Calu3 (cell line): Measurements from ENCODE around the gene NECAP2. TPM values are rescaled to one million over a fixed set of nuclear protein-coding genes. Genes with fewer than 3 reads are reported as not detected.

ENCODE experiments used
- BruUV-seq: library from RNA; stranded (reverse); fragments of 400-500 nt; replicated peaks from 2 replicates; lab custom pipeline; 2021; lab: Mats Ljungman, UMichigan
- CTCF ChIA-PET: fragments of 300-600 bp; sonication (Branson Sonifier 250); formaldehyde crosslinking; loops from one replicate; lab custom pipeline; 2022; ENCODE audit warnings: antibody characterized with exemption; lab: Charles Lee
- DNase-seq: peaks from one replicate; pipeline ENCODE4 v3.0.0; 2022
- H3K27ac Mint-ChIP-seq: one replicate; pipeline ENCODE4 v1.8.0; 2022; ENCODE audit warnings: mixed read lengths; ENCODE audit not compliant: unreplicated experiment
- H3K27me3 Mint-ChIP-seq: one replicate; pipeline ENCODE4 v1.8.0; 2022; ENCODE audit warnings: mixed read lengths; ENCODE audit not compliant: unreplicated experiment
- H3K36me3 Mint-ChIP-seq: one replicate; pipeline ENCODE4 v1.8.0; 2022; ENCODE audit warnings: mild to moderate bottlenecking, moderate library complexity, mixed read lengths; ENCODE audit not compliant: insufficient read depth, unreplicated experiment
- H3K4me1 Mint-ChIP-seq: one replicate; pipeline ENCODE4 v1.8.0; 2022; ENCODE audit warnings: mild to moderate bottlenecking, low read depth, mixed read lengths; ENCODE audit not compliant: unreplicated experiment
- H3K4me3 Mint-ChIP-seq: one replicate; pipeline ENCODE4 v1.8.0; 2022; ENCODE audit warnings: mild to moderate bottlenecking, low read depth, moderate library complexity, mixed read lengths; ENCODE audit not compliant: unreplicated experiment
- H3K9me3 Mint-ChIP-seq: one replicate; pipeline ENCODE4 v1.8.0; 2022; ENCODE audit warnings: low read depth, mixed read lengths; ENCODE audit not compliant: unreplicated experiment
- intact Hi-C: fragments of 100-400 bp; cut with micrococcal nuclease; formaldehyde crosslinking; loops from one replicate; pipeline ENCODE4 v1.10.0; 2022; ENCODE audit not compliant: unreplicated experiment
- total RNA-seq: library from RNA; stranded (reverse); gene quantifications from 2 replicates; pipeline ENCODE4 v1.2.3, GENCODE V29; 2022
- TF ChIP-seq, protein P1 (sequence below): fragments of 200-600 bp; IDR thresholded peaks from one replicate; pipeline ENCODE4 v1.8.0; 2022; ENCODE audit warnings: antibody characterized with exemption; ENCODE audit not compliant: unreplicated experiment

NECAP2 gene
- total RNA-seq, 1 experiment from 2014 or later: 28.1 TPM

DNA sequence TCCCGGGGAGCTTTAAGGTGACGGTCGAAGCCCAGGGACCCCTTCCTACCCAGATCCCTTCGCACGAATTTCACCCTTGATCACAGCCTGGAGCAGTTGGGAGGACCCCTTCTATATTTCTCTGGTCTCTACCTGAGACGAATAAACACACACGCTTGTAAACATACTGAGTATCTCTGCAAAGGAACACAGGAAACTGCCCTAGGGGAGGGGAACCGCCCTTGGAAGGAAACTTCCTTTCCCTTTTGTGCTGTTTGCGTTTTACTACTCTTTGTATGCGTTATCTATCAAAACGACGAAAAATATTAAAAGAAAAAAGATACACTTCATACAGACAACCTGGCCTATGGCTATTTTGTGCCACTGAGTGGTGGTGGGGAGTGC is 750 bp downstream of the NECAP2 start:
- CTCF ChIA-PET: no interaction called here
- no TSS peak for BruUV-seq
- Mint-ChIP-seq H3K4me3 (peak overlapping the region; percentile 81), H3K27ac (no peak overlapping the region), H3K27me3 (no peaks in the 10 kb centered on the region), H3K36me3 (peaks cover 28% of the 10 kb centered on the region), H3K4me1 (peaks cover 8% of the 10 kb centered on the region), H3K9me3 (no peaks in the 10 kb centered on the region)
- TF ChIP-seq, protein P1, sequence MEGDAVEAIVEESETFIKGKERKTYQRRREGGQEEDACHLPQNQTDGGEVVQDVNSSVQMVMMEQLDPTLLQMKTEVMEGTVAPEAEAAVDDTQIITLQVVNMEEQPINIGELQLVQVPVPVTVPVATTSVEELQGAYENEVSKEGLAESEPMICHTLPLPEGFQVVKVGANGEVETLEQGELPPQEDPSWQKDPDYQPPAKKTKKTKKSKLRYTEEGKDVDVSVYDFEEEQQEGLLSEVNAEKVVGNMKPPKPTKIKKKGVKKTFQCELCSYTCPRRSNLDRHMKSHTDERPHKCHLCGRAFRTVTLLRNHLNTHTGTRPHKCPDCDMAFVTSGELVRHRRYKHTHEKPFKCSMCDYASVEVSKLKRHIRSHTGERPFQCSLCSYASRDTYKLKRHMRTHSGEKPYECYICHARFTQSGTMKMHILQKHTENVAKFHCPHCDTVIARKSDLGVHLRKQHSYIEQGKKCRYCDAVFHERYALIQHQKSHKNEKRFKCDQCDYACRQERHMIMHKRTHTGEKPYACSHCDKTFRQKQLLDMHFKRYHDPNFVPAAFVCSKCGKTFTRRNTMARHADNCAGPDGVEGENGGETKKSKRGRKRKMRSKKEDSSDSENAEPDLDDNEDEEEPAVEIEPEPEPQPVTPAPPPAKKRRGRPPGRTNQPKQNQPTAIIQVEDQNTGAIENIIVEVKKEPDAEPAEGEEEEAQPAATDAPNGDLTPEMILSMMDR: no peak
- DNase-seq: no peak
- intact Hi-C loops: no loop called here

DNA sequence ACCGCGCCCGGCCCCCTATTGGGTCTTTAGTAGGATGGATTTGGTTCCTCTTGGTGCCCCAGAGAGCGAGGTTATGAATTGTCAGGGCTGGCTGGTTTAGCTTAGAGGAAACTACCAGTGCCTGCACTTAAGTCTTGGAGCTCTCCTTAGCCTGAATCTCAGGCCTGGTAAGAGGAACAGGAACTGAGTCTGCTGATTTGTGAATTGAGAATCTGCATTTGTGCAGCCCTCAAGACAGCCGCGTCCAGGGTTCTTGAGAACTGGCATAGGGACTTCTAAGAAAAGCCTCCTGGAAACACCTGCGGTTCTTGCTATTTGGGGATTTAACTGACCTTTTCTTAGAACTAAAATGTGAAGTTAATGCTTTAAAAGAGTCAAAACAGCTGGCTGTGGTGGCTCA is 1.7 kb downstream of the NECAP2 start:
- H3K27ac Mint-ChIP-seq: no peak overlapping the region
- TF ChIP-seq, protein P1: no peak
- intact Hi-C loops: no loop called here
- peaks cover 8% of the 10 kb centered on the region for H3K4me1 Mint-ChIP-seq
- H3K27me3 Mint-ChIP-seq: no peaks in the 10 kb centered on the region
- peaks cover 28% of the 10 kb centered on the region for H3K36me3 Mint-ChIP-seq
- no TSS peak for BruUV-seq
- CTCF ChIA-PET: no interaction called here
- no peak for DNase-seq
- no peaks in the 10 kb centered on the region for H3K9me3 Mint-ChIP-seq
- H3K4me3 Mint-ChIP-seq: no peak overlapping the region

GRCh38 chr1:16442941-16443340 is 2.4 kb downstream of the NECAP2 start:
- intact Hi-C loops: no loop called here
- Mint-ChIP-seq H3K9me3 (no peaks in the 10 kb centered on the region), H3K27ac (no peak overlapping the region), H3K4me3 (no peak overlapping the region), H3K27me3 (no peaks in the 10 kb centered on the region), H3K4me1 (peaks cover 8% of the 10 kb centered on the region), H3K36me3 (peaks cover 28% of the 10 kb centered on the region)
- BruUV-seq: no TSS peak
- TF ChIP-seq, protein P1: no peak
- no peak for DNase-seq
- CTCF ChIA-PET: no interaction called here

DNA sequence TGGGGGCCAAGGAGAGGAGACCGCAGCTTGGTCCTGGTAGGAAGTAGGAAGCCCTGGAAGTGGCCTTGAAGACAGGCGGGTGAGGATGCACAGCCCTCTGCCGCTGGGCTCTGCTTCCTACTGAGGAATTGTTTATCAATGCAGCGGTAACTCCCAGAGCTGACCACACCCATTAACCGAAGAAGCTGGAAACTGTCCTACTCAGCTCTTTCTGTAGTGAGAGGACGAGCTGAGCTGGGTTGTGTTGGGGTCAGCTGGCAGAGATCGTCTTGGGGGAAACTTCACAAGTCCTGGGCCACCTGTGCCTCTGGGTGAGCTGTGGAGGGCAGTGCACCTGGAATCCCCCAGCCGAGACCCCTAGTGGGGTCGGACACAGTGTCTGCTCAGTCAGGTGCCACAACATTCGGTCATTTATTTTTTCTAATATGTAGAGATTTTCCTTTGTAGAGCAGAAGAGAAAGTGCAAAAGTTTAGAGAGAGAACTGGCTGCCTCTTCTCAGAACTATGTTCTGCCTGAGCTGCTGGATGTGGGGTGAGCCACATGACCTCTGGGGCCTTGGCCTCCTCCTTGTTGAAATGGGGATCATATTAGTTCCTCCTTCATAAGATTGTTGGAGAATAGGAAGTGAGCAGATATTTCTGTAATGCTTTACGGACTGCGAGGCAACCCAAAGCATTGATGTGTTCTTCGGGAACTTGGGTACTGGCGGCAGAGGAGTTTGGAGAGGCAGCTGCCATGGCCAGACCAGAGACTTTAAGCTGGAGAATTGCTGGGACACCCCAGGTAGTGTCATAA is 3.6 kb downstream of the NECAP2 start:
- intact Hi-C loops: no loop called here
- BruUV-seq: no TSS peak
- peaks cover 28% of the 10 kb centered on the region for H3K36me3 Mint-ChIP-seq

More for the DNA sequence above, 3.6 kb downstream of the NECAP2 start:
- CTCF ChIA-PET: no interaction called here
- H3K27me3 Mint-ChIP-seq: no peaks in the 10 kb centered on the region
- TF ChIP-seq, protein P1: no peak
- DNase-seq: no peak
- peaks cover 8% of the 10 kb centered on the region for H3K4me1 Mint-ChIP-seq
- no peaks in the 10 kb centered on the region for H3K9me3 Mint-ChIP-seq
- H3K4me3 Mint-ChIP-seq: no peak overlapping the region
- H3K27ac Mint-ChIP-seq: no peak overlapping the region
